ENCODE measurements around the gene CPNE5.
A peak's percentile ranks its signal among the peaks of the same experiment; 100 is the strongest.

Gene CPNE5

GRCh38 chr6:36757943-36758508, 81.2 kb downstream of the CPNE5 start:
- Histone ChIP-seq H2AFZ (ENCODE audit: low read length) (no peak overlapping the region), H3K9ac (ENCODE audit: low read length) (no peak overlapping the region; the same call in 1 of the 2 replicates), H3K4me1 (ENCODE audit: low read length) (peaks cover 58% of the 10 kb centered on the region), H3K79me2 (ENCODE audit: low read length) (0 out of 2 replicates have a peak, but pooled peaks cover 6% of the 10 kb centered on the region), H3K9me3 (replicated peaks; ENCODE audit: insufficient read depth, low read length) (no peaks in the 10 kb centered on the region), H4K20me1 (ENCODE audit: insufficient read depth, low read length) (no peaks in the 10 kb centered on the region), H3F3A (ENCODE audit: insufficient read depth, low read length) (peaks cover 50% of the 10 kb centered on the region), H3K27me3 (replicated peaks; ENCODE audit: insufficient read depth, low read length) (no peaks in the 10 kb centered on the region), H3K4me3 (ENCODE audit: low read length) (no peak overlapping the region), H3K27ac (ENCODE audit: low read length) (peak overlapping the region; percentile 63; the same call in 1 of the 2 replicates), H3K36me3 (replicated peaks; ENCODE audit: insufficient read depth, low read length) (no peaks in the 10 kb centered on the region), H3K9me2 (replicated peaks; ENCODE audit: insufficient read depth, low read length) (no peaks in the 10 kb centered on the region), H3K4me2 (ENCODE audit: low read depth, low read length) (peak overlapping the region; percentile 94; the same call in 1 of the 2 replicates)
- no peak for DNase-seq
- TF ChIP-seq EZH2phosphoT487 (IDR thresholded peaks at IDR 0.05; ENCODE audit: low read length) (no peak), EZH2 (optimal IDR thresholded peaks at IDR 0.05; ENCODE audit: low read depth, low read length) (no peak), CTCF (IDR thresholded peaks at IDR 0.05; ENCODE audit: low read length) (no peak)

- Histone ChIP-seq H3K27me3 (replicated peaks; ENCODE audit: insufficient read depth, low read length) (no peaks in the 10 kb centered on the region), H3K4me3 (ENCODE audit: low read length) (peak overlapping the region; percentile 37), H3K4me2 (ENCODE audit: low read depth, low read length) (peak overlapping the region; percentile 78), H2AFZ (ENCODE audit: low read length) (peak overlapping the region; percentile 22; the same call in 1 of the 2 replicates), H3K9me3 (replicated peaks; ENCODE audit: insufficient read depth, low read length) (no peaks in the 10 kb centered on the region), H3F3A (ENCODE audit: insufficient read depth, low read length) (peaks cover 58% of the 10 kb centered on the region), H3K9ac (ENCODE audit: low read length) (peak overlapping the region; percentile 32; the same call in 1 of the 2 replicates), H3K79me2 (ENCODE audit: low read length) (0 out of 2 replicates have a peak, but pooled peaks cover 6% of the 10 kb centered on the region), H3K27ac (ENCODE audit: low read length) (peak overlapping the region; percentile 63), H3K9me2 (replicated peaks; ENCODE audit: insufficient read depth, low read length) (no peaks in the 10 kb centered on the region), H3K4me1 (ENCODE audit: low read length) (peaks cover 66% of the 10 kb centered on the region), H4K20me1 (ENCODE audit: insufficient read depth, low read length) (no peaks in the 10 kb centered on the region), H3K36me3 (replicated peaks; ENCODE audit: insufficient read depth, low read length) (no peaks in the 10 kb centered on the region)
- TF ChIP-seq CTCF (IDR thresholded peaks at IDR 0.05; ENCODE audit: low read length) (peak; percentile 29), EZH2phosphoT487 (IDR thresholded peaks at IDR 0.05; ENCODE audit: low read length) (no peak)
- peak; percentile 79 for DNase-seq
Observed at GRCh38 chr6:36757206-36757605, 82.0 kb downstream of the CPNE5 start.

- DNase-seq = no peak
- peaks cover 62% of the 10 kb centered on the region for H3F3A ChIP-seq (ENCODE audit: insufficient read depth, low read length)
- H3K4me2 ChIP-seq (ENCODE audit: low read depth, low read length) = peak overlapping the region; percentile 78
- no peaks in the 10 kb centered on the region for H3K9me3 ChIP-seq (replicated peaks; ENCODE audit: insufficient read depth, low read length)
- peak overlapping the region; percentile 22 for H2AFZ ChIP-seq (ENCODE audit: low read length)
- H3K79me2 ChIP-seq (ENCODE audit: low read length) = 0 out of 2 replicates have a peak, but pooled peaks cover 6% of the 10 kb centered on the region
- no peaks in the 10 kb centered on the region for H3K27me3 ChIP-seq (replicated peaks; ENCODE audit: insufficient read depth, low read length)
- H3K9me2 ChIP-seq (replicated peaks; ENCODE audit: insufficient read depth, low read length) = no peaks in the 10 kb centered on the region
- H3K36me3 ChIP-seq (replicated peaks; ENCODE audit: insufficient read depth, low read length) = no peaks in the 10 kb centered on the region
- peak overlapping the region; percentile 37 for H3K4me3 ChIP-seq (ENCODE audit: low read length)
- TF ChIP-seq EZH2phosphoT487 (IDR thresholded peaks at IDR 0.05; ENCODE audit: low read length) (no peak), EZH2 (optimal IDR thresholded peaks at IDR 0.05; ENCODE audit: low read depth, low read length) (no peak), CTCF (IDR thresholded peaks at IDR 0.05; ENCODE audit: low read length) (no peak)
- peaks cover 71% of the 10 kb centered on the region for H3K4me1 ChIP-seq (ENCODE audit: low read length)
- H3K9ac ChIP-seq (ENCODE audit: low read length) = peak overlapping the region; percentile 32; the same call in 1 of the 2 replicates
- H4K20me1 ChIP-seq (ENCODE audit: insufficient read depth, low read length) = no peaks in the 10 kb centered on the region
- H3K27ac ChIP-seq (ENCODE audit: low read length) = peak overlapping the region; percentile 63
Observed at GRCh38 chr6:36756786-36757185, 82.5 kb downstream of the CPNE5 start.

Data from MM.1S (cell line).